Measurements from ENCODE around the gene TMEM164.
A peak's percentile ranks its signal among the peaks of the same experiment; 100 is the strongest.

Gene TMEM164

GRCh38 chrX:110036162-110037033 lies 33.5 kb downstream of the TMEM164 start:
- POLR2A ChIA-PET (ENCODE audit: low non-redundant PET) = no interaction called here
- no peak for DNase-seq (ENCODE audit: low spot score)
- no peak for TF ChIP-seq CTCF (conservative IDR thresholded peaks at IDR 0.05; ENCODE audit: low read depth)
- H3K27ac ChIP-seq = no peak overlapping the region
- CTCF ChIA-PET = no interaction called here

GRCh38 chrX:110037178-110037577 lies 34.3 kb downstream of the TMEM164 start:
- no peak overlapping the region for H3K27ac ChIP-seq
- TF ChIP-seq CTCF (conservative IDR thresholded peaks at IDR 0.05; ENCODE audit: low read depth) = no peak
- ChIA-PET CTCF (no interaction called here), POLR2A (ENCODE audit: low non-redundant PET) (no interaction called here)
- DNase-seq (ENCODE audit: low spot score) = peak; percentile 5

- ChIA-PET POLR2A (ENCODE audit: low non-redundant PET) (no interaction called here), CTCF (no interaction called here)
- TF ChIP-seq CTCF (conservative IDR thresholded peaks at IDR 0.05; ENCODE audit: low read depth) = no peak
These were observed 36.0 kb downstream of the TMEM164 start for GRCh38 chrX:110038900-110039299.

GRCh38 chrX:110041980-110042379 lies 39.1 kb downstream of the TMEM164 start:
- DNase-seq (ENCODE audit: low spot score) = no peak
- CTCF ChIA-PET = no interaction called here
- POLR2A ChIA-PET (ENCODE audit: low non-redundant PET) = no interaction called here
- TF ChIP-seq CTCF (conservative IDR thresholded peaks at IDR 0.05; ENCODE audit: low read depth) = no peak
- no peak overlapping the region for H3K27ac ChIP-seq

More at GRCh38 chrX:110038900-110039299, 36.0 kb downstream of the TMEM164 start:
- H3K27ac ChIP-seq = no peak overlapping the region
- DNase-seq (ENCODE audit: low spot score) = no peak

GRCh38 chrX:110042496-110042895 lies 39.6 kb downstream of the TMEM164 start:
- POLR2A ChIA-PET (ENCODE audit: low non-redundant PET) = no interaction called here
- no peak overlapping the region for H3K27ac ChIP-seq

GRCh38 chrX:110043506-110043905 lies 40.6 kb downstream of the TMEM164 start:
- no peak overlapping the region for H3K27ac ChIP-seq
- TF ChIP-seq CTCF (conservative IDR thresholded peaks at IDR 0.05; ENCODE audit: low read depth) = no peak
- DNase-seq (ENCODE audit: low spot score) = no peak
- POLR2A ChIA-PET (ENCODE audit: low non-redundant PET) = no interaction called here
- CTCF ChIA-PET = interaction anchor here (0.6 kb wide), 1 partner anchor 90 kb away, joined by 4 read pairs; no protein-coding TSS in a partner anchor

More at GRCh38 chrX:110042496-110042895, 39.6 kb downstream of the TMEM164 start:
- no peak for TF ChIP-seq CTCF (conservative IDR thresholded peaks at IDR 0.05; ENCODE audit: low read depth)
- DNase-seq (ENCODE audit: low spot score) = no peak
- CTCF ChIA-PET = interaction anchor here (0.6 to 0.7 kb wide), 2 partner anchors 9 to 155 kb away, joined by 4 to 6 read pairs; no protein-coding TSS in a partner anchor

All from RWPE1 (cell line).